Uterus (tissue), 4 donors: ENCODE data around the gene VAV3. TPM values are rescaled to one million over a fixed set of nuclear protein-coding genes. Genes with fewer than 3 reads are reported as not detected.

Source experiments
- DNase-seq, 2 donors: peaks; one replicate each; pipeline ENCODE4 v3.0.0-alpha.2; 2019 to 2020
- H3K27ac ChIP-seq, 2 donors: fragments of 200-600 bp; sonication (generic); 1 replicate in 1 of 2; 2 replicates in 1 of 2; pipeline ENCODE4 v1.5.1; 2016 to 2018
- H3K27me3 ChIP-seq, 2 donors: fragments of 200-600 bp; sonication (generic); one replicate each; pipeline ENCODE4 v1.5.1; 2018 to 2019; ENCODE audit warnings: control low read depth in 1 of 2
- H3K36me3 ChIP-seq, 2 donors: fragments of 200-600 bp; sonication (generic); one replicate each; pipeline ENCODE4 v1.5.1; 2019; ENCODE audit warnings: control low read depth in 1 of 2
- H3K4me1 ChIP-seq, 2 donors: fragments of 200-600 bp; sonication (generic); one replicate each; pipeline ENCODE4 v1.5.1; 2018 to 2019; ENCODE audit warnings: control low read depth in 1 of 2
- H3K4me3 ChIP-seq, 2 donors: fragments of 200-600 bp; sonication (generic); 1 replicate in 1 of 2; 2 replicates in 1 of 2; pipeline ENCODE4 v1.5.1; 2018 to 2019; ENCODE audit warnings: mild to moderate bottlenecking in 1 of 2
- H3K9me3 ChIP-seq, 2 donors: fragments of 200-600 bp; sonication (generic); one replicate each; pipeline ENCODE4 v1.5.1; 2019; ENCODE audit warnings: control low read depth in 1 of 2
- CTCF ChIP-seq, 4 experiments: fragments of 200-600 bp in 2 of 4; fragments of 450-650 bp in 2 of 4; sonication (generic) in 2 of 4; IDR thresholded peaks; one replicate each; pipeline ENCODE4 v1.5.1; 2016 to 2019; ENCODE audit warnings: antibody characterized with exemption in 4 of 4, mild to moderate bottlenecking in 2 of 4, moderate library complexity in 1 of 4
- POLR2A ChIP-seq, 2 donors: fragments of 450-650 bp; IDR thresholded peaks; one replicate each; pipeline ENCODE4 v1.6.1; 2016; ENCODE audit warnings: antibody characterized with exemption in 2 of 2, mild to moderate bottlenecking in 1 of 2, moderate library complexity in 1 of 2
- intact Hi-C: fragments of 100-400 bp; cut with DNase I; formaldehyde crosslinking; loops from one replicate; pipeline ENCODE4 v1.15.1; 2023; ENCODE audit warnings: low total_unique reads
- total RNA-seq, 4 donors: library from RNA; depleted of rRNA in 3 of 4; stranded (reverse); fragments of >200 nt in 3 of 4; gene quantifications; one replicate each; pipeline versions ENCODE4 v1.1.0 to v1.2.4, GENCODE V29; 2014 to 2023
- donor health status: DM: yes; HTN: yes; CAD: no.

The VAV3 gene
- total RNA-seq, 4 donors from 2014 or later, result 0.88 to 22.5 (median 8.6) TPM

- no peaks in the 10 kb centered on the region for H3K4me1 ChIP-seq
- intact Hi-C loops, result no loop called here
- H3K9me3 ChIP-seq, result no peaks in the 10 kb centered on the region
- no peaks in the 10 kb centered on the region for H3K36me3 ChIP-seq
- no peaks in the 10 kb centered on the region for H3K27me3 ChIP-seq
- no peak for DNase-seq
- H3K4me3 ChIP-seq, result no peak overlapping the region
- no peak overlapping the region for H3K27ac ChIP-seq
- TF ChIP-seq POLR2A (IDR thresholded peaks at IDR 0.05) (no peak), CTCF (IDR thresholded peaks at IDR 0.05) (no peak)
These were observed 122.7 kb downstream of the VAV3 start for GRCh38 chr1:107842241-107842640.

DNA sequence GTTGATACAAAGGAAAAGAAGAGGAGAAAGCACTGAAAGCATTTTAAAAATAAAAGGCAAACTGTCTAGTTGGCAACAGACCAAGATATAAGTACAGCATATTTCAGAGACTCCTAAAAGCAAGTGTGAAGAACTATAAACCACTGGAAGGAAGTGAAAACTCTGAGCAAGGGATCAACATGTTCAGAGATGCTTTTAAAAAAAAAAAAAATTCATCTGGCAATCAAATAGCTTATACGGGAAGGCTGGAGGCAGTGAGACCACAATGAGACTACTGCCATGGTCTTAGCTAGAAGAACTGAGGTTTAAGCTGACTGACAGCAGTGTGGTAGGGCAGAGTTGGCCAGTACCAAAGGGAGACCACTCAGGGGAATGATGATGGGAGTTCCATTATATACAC, 124.3 kb downstream of the VAV3 start:
- no peak for TF ChIP-seq POLR2A (IDR thresholded peaks at IDR 0.05)
- Histone ChIP-seq H3K4me1 (no peaks in the 10 kb centered on the region), H3K4me3 (no peak overlapping the region), H3K9me3 (no peaks in the 10 kb centered on the region), H3K36me3 (no peaks in the 10 kb centered on the region), H3K27me3 (no peaks in the 10 kb centered on the region), H3K27ac (no peak overlapping the region)
- no peak for DNase-seq
- intact Hi-C loops, result no loop called here

DNA sequence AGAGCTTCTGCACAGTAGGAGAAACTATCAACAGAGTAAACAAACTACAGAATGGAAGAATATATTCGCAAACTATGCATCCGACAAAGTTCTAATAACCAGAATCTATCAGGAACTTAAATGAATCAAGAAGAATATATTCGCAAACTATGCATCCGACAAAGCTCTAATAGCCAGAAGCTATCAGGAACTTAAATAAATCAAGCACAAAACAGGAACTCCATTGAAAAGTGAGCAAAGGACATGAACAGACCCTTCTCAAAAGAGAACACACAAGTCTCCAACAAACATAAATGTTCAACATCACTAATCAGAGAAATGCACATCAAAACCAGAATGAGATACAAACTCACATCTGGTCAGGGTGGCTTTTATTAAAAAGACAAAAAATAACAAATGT, 126.9 kb downstream of the VAV3 start:
- H3K27me3 ChIP-seq, result no peaks in the 10 kb centered on the region
- H3K4me3 ChIP-seq, result no peak overlapping the region
- H3K4me1 ChIP-seq, result no peaks in the 10 kb centered on the region
- DNase-seq, result no peak
- no peak overlapping the region for H3K27ac ChIP-seq
- H3K36me3 ChIP-seq, result no peaks in the 10 kb centered on the region
- intact Hi-C loops, result no loop called here
- H3K9me3 ChIP-seq, result no peaks in the 10 kb centered on the region
- TF ChIP-seq POLR2A (IDR thresholded peaks at IDR 0.05) (no peak), CTCF (IDR thresholded peaks at IDR 0.05) (no peak)

- no peaks in the 10 kb centered on the region for H3K27me3 ChIP-seq
- H3K9me3 ChIP-seq, result no peaks in the 10 kb centered on the region
- H3K36me3 ChIP-seq, result no peaks in the 10 kb centered on the region
- intact Hi-C loops, result no loop called here
- no peak overlapping the region for H3K4me3 ChIP-seq
- DNase-seq, result no peak
- no peak for TF ChIP-seq CTCF (IDR thresholded peaks at IDR 0.05)
- no peak for TF ChIP-seq POLR2A (IDR thresholded peaks at IDR 0.05)
- no peaks in the 10 kb centered on the region for H3K4me1 ChIP-seq
- H3K27ac ChIP-seq, result no peak overlapping the region
These were observed 129.8 kb downstream of the VAV3 start for GRCh38 chr1:107835151-107835670.

GRCh38 chr1:107833061-107833460, 131.9 kb downstream of the VAV3 start:
- no peaks in the 10 kb centered on the region for H3K27me3 ChIP-seq
- H3K4me1 ChIP-seq, result no peaks in the 10 kb centered on the region
- no peak for TF ChIP-seq POLR2A (IDR thresholded peaks at IDR 0.05)
- no peak for TF ChIP-seq CTCF (IDR thresholded peaks at IDR 0.05)
- no peak overlapping the region for H3K27ac ChIP-seq
- H3K4me3 ChIP-seq, result no peak overlapping the region
- H3K9me3 ChIP-seq, result no peaks in the 10 kb centered on the region
- no peak for DNase-seq
- intact Hi-C loops, result no loop called here
- no peaks in the 10 kb centered on the region for H3K36me3 ChIP-seq

GRCh38 chr1:107831921-107832320, 133.1 kb downstream of the VAV3 start:
- intact Hi-C loops, result no loop called here

More at GRCh38 chr1:107831921-107832320, 133.1 kb downstream of the VAV3 start:
- no peaks in the 10 kb centered on the region for H3K4me1 ChIP-seq
- no peaks in the 10 kb centered on the region for H3K36me3 ChIP-seq
- H3K27ac ChIP-seq, result no peak overlapping the region
- no peaks in the 10 kb centered on the region for H3K9me3 ChIP-seq
- no peak for TF ChIP-seq CTCF (IDR thresholded peaks at IDR 0.05)
- TF ChIP-seq POLR2A (IDR thresholded peaks at IDR 0.05), result no peak
- no peak for DNase-seq
- no peaks in the 10 kb centered on the region for H3K27me3 ChIP-seq
- no peak overlapping the region for H3K4me3 ChIP-seq
